Osteoblast (primary cell): ENCODE measurements around the gene SGCD. TPM values are rescaled to one million over a fixed set of nuclear protein-coding genes. Genes with fewer than 3 reads are reported as not detected.

Source experiments
- DNase-seq: peaks from one replicate; pipeline ENCODE4 v3.0.0; 2011; ENCODE audit warnings: low spot score, mixed read lengths; ENCODE audit not compliant: insufficient read length; ENCODE audit errors: missing footprints
- H2AFZ ChIP-seq: 2 replicates; pipeline ENCODE4 v1.6.0; 2011; ENCODE audit warnings: mild to moderate bottlenecking, low read length
- H3K27ac ChIP-seq: 2 replicates; pipeline ENCODE4 v1.5.1; 2011; ENCODE audit warnings: mild to moderate bottlenecking, low read depth, low read length, moderate library complexity
- H3K27me3 ChIP-seq: 2 replicates; pipeline ENCODE4 v1.6.0; 2012; ENCODE audit warnings: mild to moderate bottlenecking, control low read depth, inconsistent platforms, low read length, moderate library complexity; ENCODE audit not compliant: insufficient read depth
- H3K36me3 ChIP-seq: 2 replicates; pipeline ENCODE4 v1.5.1; 2011; ENCODE audit warnings: mild to moderate bottlenecking, low read length, control low read depth, moderate library complexity; ENCODE audit not compliant: insufficient read depth
- H3K4me1 ChIP-seq: 2 replicates; pipeline ENCODE4 v1.5.1; 2011; ENCODE audit warnings: mild to moderate bottlenecking, low read length, control low read depth, moderate library complexity; ENCODE audit not compliant: insufficient read depth
- H3K4me2 ChIP-seq: 2 replicates; pipeline ENCODE4 v1.6.0; 2011; ENCODE audit warnings: mild to moderate bottlenecking, low read length; ENCODE audit not compliant: insufficient read depth
- H3K4me3 ChIP-seq: fragments of 200-600 bp; sonication (generic); 3 replicates; pipeline ENCODE4 v1.5.1; 2012; ENCODE audit warnings: mild to moderate bottlenecking, low read length, inconsistent platforms; ENCODE audit not compliant: insufficient read depth
- H3K79me2 ChIP-seq: 2 replicates; pipeline ENCODE4 v1.6.0; 2012; ENCODE audit warnings: mild to moderate bottlenecking, low read length, control low read depth, inconsistent platforms; ENCODE audit not compliant: insufficient read depth
- H3K9me3 ChIP-seq: 2 replicates; pipeline ENCODE4 v1.5.1; 2011; ENCODE audit warnings: low read depth, low read length, control low read depth
- H4K20me1 ChIP-seq: 2 replicates; pipeline ENCODE4 v1.6.0; 2012; ENCODE audit warnings: mild to moderate bottlenecking, low read length, control low read depth; ENCODE audit not compliant: insufficient read depth
- total RNA-seq: library from RNA; depleted of rRNA; stranded (reverse); fragments of >200 nt; gene quantifications from 2 replicates; pipeline ENCODE4 v1.2.3, GENCODE V29; 2012
- TF ChIP-seq, protein P1 (sequence below): IDR thresholded peaks from 2 replicates; pipeline ENCODE4 v1.5.1; 2011; ENCODE audit warnings: mild to moderate bottlenecking, low read depth, low read length, moderate library complexity; ENCODE audit errors: extremely low read depth

Gene SGCD
- total RNA-seq, 1 donor, result 27.1 TPM

DNA sequence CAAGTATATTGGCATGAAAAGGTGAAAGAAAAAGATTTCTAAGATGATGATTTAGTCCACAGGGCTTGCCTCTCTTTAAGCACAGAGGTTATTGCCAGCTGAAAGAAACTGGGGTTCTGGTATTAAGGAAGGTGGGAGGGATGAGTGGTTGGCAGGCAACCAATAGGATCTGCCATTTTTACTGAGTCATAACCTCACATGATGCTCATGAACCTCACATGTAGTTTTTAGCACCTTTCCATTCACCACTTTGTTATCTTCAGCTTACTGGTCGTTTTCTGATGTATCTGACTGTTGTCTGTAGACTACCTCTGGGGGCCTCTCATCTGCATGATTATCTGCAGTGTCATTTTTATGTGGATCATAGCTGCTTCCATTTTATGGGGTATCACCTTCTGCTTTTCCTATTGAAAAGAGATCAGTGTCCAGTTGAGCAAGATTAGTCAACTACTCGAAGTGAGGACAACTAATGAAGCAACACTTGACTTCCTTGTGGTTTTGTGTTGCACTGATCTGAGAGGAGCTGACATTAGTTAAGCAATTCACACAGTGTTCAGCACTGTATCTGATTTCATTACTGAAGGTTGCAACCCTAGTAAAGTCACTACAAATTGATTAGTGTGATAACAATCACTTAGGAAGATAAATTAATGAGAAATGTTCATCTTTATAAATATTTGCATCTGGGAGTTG is 186.3 kb downstream of the SGCD start:
- no peak overlapping the region for H3K27ac ChIP-seq
- H3K4me3 ChIP-seq, result no peak overlapping the region

DNA sequence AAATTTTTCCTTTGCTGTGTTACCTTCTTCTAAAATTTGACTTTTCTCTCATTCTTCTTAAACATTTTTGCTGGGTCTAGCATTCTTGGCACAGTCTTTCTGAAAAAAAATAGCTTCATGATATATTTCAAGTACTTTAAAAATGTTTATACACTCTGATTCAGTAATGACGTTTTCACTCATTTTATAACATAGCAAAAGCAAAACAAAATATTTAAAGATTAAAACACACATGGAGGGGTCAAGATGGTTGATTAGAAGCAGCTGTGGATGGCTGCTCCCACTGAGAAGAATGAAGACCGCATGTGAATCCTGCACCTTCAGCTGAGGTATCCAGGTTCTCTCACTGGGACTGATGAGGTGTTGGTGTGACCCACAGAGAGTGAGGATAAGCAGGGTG is 188.2 kb downstream of the SGCD start:
- Histone ChIP-seq H3K9me3 (no peaks in the 10 kb centered on the region), H4K20me1 (no peaks in the 10 kb centered on the region), H2AFZ (no peak overlapping the region), H3K27me3 (no peaks in the 10 kb centered on the region), H3K79me2 (no peaks in the 10 kb centered on the region), H3K4me1 (no peaks in the 10 kb centered on the region), H3K36me3 (no peaks in the 10 kb centered on the region), H3K4me2 (no peak overlapping the region), H3K4me3 (no peak overlapping the region), H3K27ac (no peak overlapping the region)
- no peak for DNase-seq
- TF ChIP-seq, protein P1, sequence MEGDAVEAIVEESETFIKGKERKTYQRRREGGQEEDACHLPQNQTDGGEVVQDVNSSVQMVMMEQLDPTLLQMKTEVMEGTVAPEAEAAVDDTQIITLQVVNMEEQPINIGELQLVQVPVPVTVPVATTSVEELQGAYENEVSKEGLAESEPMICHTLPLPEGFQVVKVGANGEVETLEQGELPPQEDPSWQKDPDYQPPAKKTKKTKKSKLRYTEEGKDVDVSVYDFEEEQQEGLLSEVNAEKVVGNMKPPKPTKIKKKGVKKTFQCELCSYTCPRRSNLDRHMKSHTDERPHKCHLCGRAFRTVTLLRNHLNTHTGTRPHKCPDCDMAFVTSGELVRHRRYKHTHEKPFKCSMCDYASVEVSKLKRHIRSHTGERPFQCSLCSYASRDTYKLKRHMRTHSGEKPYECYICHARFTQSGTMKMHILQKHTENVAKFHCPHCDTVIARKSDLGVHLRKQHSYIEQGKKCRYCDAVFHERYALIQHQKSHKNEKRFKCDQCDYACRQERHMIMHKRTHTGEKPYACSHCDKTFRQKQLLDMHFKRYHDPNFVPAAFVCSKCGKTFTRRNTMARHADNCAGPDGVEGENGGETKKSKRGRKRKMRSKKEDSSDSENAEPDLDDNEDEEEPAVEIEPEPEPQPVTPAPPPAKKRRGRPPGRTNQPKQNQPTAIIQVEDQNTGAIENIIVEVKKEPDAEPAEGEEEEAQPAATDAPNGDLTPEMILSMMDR, result no peak

More for the DNA sequence above, 186.3 kb downstream of the SGCD start:
- H3K4me1 ChIP-seq, result no peaks in the 10 kb centered on the region
- H4K20me1 ChIP-seq, result no peaks in the 10 kb centered on the region
- peak; percentile 0 for DNase-seq
- H2AFZ ChIP-seq, result no peak overlapping the region
- no peaks in the 10 kb centered on the region for H3K36me3 ChIP-seq
- H3K27me3 ChIP-seq, result no peaks in the 10 kb centered on the region
- H3K9me3 ChIP-seq, result no peaks in the 10 kb centered on the region
- no peak overlapping the region for H3K4me2 ChIP-seq
- TF ChIP-seq, protein P1, result no peak
- no peaks in the 10 kb centered on the region for H3K79me2 ChIP-seq

DNA sequence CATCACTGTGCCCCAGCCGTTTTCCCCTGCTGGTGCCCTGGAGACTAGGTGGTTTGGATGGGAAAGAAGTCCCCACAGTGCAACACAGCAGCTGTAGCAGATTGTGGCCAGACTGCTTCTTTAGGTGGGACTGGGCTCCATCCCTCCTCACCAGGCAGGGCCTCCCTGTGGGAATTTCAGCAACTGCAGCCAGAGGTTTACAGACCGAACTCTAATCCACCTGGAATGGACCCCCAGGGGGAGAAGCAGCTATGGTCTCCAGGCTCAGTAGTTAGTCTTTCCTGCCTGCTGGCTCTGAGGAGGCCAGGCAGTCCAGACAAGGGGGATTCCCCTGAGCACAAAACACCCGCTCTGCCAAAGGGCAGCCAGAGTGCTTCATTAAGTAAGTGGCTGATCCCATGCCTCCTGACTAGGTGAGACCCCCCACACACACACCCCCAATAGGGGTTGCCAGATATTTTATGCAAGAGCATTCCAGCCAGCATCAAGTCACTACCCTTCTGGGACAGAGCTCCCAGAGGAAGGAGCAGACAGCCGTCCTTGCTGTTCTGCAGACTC is 188.9 kb downstream of the SGCD start:
- Histone ChIP-seq H3K27ac (no peak overlapping the region), H3K9me3 (no peaks in the 10 kb centered on the region), H3K79me2 (no peaks in the 10 kb centered on the region), H3K4me3 (no peak overlapping the region), H3K36me3 (no peaks in the 10 kb centered on the region), H2AFZ (no peak overlapping the region), H3K4me2 (no peak overlapping the region), H3K27me3 (no peaks in the 10 kb centered on the region), H3K4me1 (no peaks in the 10 kb centered on the region), H4K20me1 (no peaks in the 10 kb centered on the region)
- TF ChIP-seq, protein P1, result no peak
- no peak for DNase-seq

DNA sequence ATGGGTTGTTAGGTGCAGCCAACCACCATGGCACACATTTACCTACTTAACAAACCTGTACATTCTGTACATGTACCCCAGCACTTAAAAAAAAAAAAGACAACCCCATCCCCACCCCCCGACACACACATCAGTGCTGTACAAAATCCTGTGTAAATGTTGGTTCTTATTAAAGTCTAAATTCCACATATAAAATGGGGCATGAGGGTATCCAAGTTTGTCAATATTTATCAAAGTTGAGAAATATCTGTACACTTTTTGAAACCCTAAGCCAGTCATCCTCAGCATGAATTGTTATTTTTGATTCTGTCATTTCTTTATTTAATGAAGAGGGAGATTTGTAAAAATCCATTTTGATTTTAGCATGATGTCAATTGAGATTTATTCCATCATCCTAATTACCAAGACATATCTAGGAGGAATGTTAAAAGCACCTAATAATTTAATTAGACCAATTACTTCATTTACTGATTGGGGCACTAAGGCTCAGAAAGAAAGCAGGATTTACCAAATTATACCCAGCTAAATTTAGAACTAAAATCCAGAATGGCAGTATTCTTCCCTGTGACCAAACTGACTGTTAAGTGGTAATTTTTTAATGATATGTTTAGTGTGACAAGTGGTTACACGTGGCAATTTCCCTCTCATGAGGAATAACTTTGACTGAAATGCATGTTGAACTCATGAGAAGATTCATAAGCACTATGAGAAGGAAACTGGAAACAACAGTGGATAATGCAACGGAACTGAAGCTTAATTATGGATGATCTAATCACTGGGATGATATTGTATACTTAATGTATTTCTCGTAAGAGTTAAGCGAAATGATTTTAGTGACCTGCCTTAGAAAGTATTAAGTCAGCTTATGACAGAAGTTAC is 195.9 kb downstream of the SGCD start:
- Histone ChIP-seq H3K4me3 (no peak overlapping the region), H2AFZ (no peak overlapping the region), H4K20me1 (no peaks in the 10 kb centered on the region), H3K4me2 (no peak overlapping the region), H3K27ac (no peak overlapping the region), H3K79me2 (no peaks in the 10 kb centered on the region), H3K9me3 (no peaks in the 10 kb centered on the region), H3K4me1 (no peaks in the 10 kb centered on the region), H3K27me3 (no peaks in the 10 kb centered on the region), H3K36me3 (no peaks in the 10 kb centered on the region)
- DNase-seq, result no peak
- TF ChIP-seq, protein P1, result no peak
